ENCODE results near the gene CYP46A1.

The CYP46A1 gene

GRCh38 chr14:99747582-99748330, 63.7 kb downstream of the CYP46A1 start:
- Mint-ChIP-seq H3K27me3 (peaks cover 22% of the 10 kb centered on the region), H3K4me1 (no peaks in the 10 kb centered on the region), H3K9me3 (no peaks in the 10 kb centered on the region), H3K4me3 (no peak overlapping the region), H3K36me3 (no peaks in the 10 kb centered on the region), H3K27ac (no peak overlapping the region)
- DNase-seq (ENCODE audit: low spot score in 2 of 2): no peak
- ATAC-seq (ENCODE audit: low read depth): no peak

GRCh38 chr14:99748529-99748928, 64.4 kb downstream of the CYP46A1 start:
- Mint-ChIP-seq H3K36me3 (no peaks in the 10 kb centered on the region), H3K27me3 (peaks cover 27% of the 10 kb centered on the region), H3K4me1 (peaks cover 3% of the 10 kb centered on the region), H3K9me3 (no peaks in the 10 kb centered on the region), H3K27ac (no peak overlapping the region), H3K4me3 (no peak overlapping the region)
- no peak for ATAC-seq (ENCODE audit: low read depth)
- no peak for DNase-seq (ENCODE audit: low spot score in 2 of 2)

- H3K27ac Mint-ChIP-seq: no peak overlapping the region
- no peak overlapping the region for H3K4me3 Mint-ChIP-seq
- H3K9me3 Mint-ChIP-seq: no peaks in the 10 kb centered on the region
- peaks cover 32% of the 10 kb centered on the region for H3K27me3 Mint-ChIP-seq
- peaks cover 5% of the 10 kb centered on the region for H3K4me1 Mint-ChIP-seq
- no peak for ATAC-seq (ENCODE audit: low read depth)
- no peak for DNase-seq (ENCODE audit: low spot score in 2 of 2)
- no peaks in the 10 kb centered on the region for H3K36me3 Mint-ChIP-seq
These were observed 65.0 kb downstream of the CYP46A1 start for GRCh38 chr14:99749142-99749541.

- ATAC-seq (ENCODE audit: low read depth) (no peak), DNase-seq (ENCODE audit: low spot score in 2 of 2) (no peak)
- H3K36me3 Mint-ChIP-seq: no peaks in the 10 kb centered on the region
- no peak overlapping the region for H3K4me3 Mint-ChIP-seq
- H3K4me1 Mint-ChIP-seq: peaks cover 5% of the 10 kb centered on the region
- no peaks in the 10 kb centered on the region for H3K9me3 Mint-ChIP-seq
- no peak overlapping the region for H3K27ac Mint-ChIP-seq
- H3K27me3 Mint-ChIP-seq: peaks cover 35% of the 10 kb centered on the region
These were observed 65.9 kb downstream of the CYP46A1 start for GRCh38 chr14:99749763-99750715.

GRCh38 chr14:99750746-99751450, 66.8 kb downstream of the CYP46A1 start:
- Mint-ChIP-seq H3K9me3 (no peaks in the 10 kb centered on the region), H3K27ac (no peak overlapping the region), H3K36me3 (no peaks in the 10 kb centered on the region), H3K27me3 (peaks cover 34% of the 10 kb centered on the region), H3K4me3 (no peak overlapping the region), H3K4me1 (peaks cover 5% of the 10 kb centered on the region)
- no peak for ATAC-seq (ENCODE audit: low read depth)
- no peak for DNase-seq (ENCODE audit: low spot score in 2 of 2)

- Mint-ChIP-seq H3K27me3 (peaks cover 34% of the 10 kb centered on the region), H3K4me1 (peaks cover 5% of the 10 kb centered on the region), H3K4me3 (no peak overlapping the region), H3K36me3 (no peaks in the 10 kb centered on the region), H3K27ac (no peak overlapping the region), H3K9me3 (no peaks in the 10 kb centered on the region)
- DNase-seq (ENCODE audit: low spot score in 2 of 2) (no peak), ATAC-seq (ENCODE audit: low read depth) (no peak)
These were observed 67.7 kb downstream of the CYP46A1 start for GRCh38 chr14:99751539-99752485.

GRCh38 chr14:99752486-99753121, 68.5 kb downstream of the CYP46A1 start:
- Mint-ChIP-seq H3K27me3 (peaks cover 33% of the 10 kb centered on the region), H3K9me3 (no peaks in the 10 kb centered on the region), H3K4me3 (no peak overlapping the region), H3K4me1 (peaks cover 5% of the 10 kb centered on the region), H3K27ac (no peak overlapping the region), H3K36me3 (no peaks in the 10 kb centered on the region)
- DNase-seq (ENCODE audit: low spot score in 2 of 2) (no peak), ATAC-seq (ENCODE audit: low read depth) (no peak)

- Mint-ChIP-seq H3K4me3 (peak overlapping the region; percentile 9), H3K27me3 (peaks cover 30% of the 10 kb centered on the region), H3K4me1 (peaks cover 5% of the 10 kb centered on the region), H3K9me3 (no peaks in the 10 kb centered on the region), H3K36me3 (no peaks in the 10 kb centered on the region), H3K27ac (no peak overlapping the region)
- ATAC-seq (ENCODE audit: low read depth): no peak
- no peak for DNase-seq (ENCODE audit: low spot score in 2 of 2)
These were observed 69.4 kb downstream of the CYP46A1 start for GRCh38 chr14:99753225-99754140.

GRCh38 chr14:99754141-99755067, 70.3 kb downstream of the CYP46A1 start:
- Mint-ChIP-seq H3K27ac (no peak overlapping the region), H3K36me3 (no peaks in the 10 kb centered on the region), H3K4me3 (no peak overlapping the region), H3K9me3 (no peaks in the 10 kb centered on the region), H3K4me1 (peaks cover 5% of the 10 kb centered on the region), H3K27me3 (peaks cover 25% of the 10 kb centered on the region)
- DNase-seq (ENCODE audit: low spot score in 2 of 2): no peak
- ATAC-seq (ENCODE audit: low read depth): no peak

GRCh38 chr14:99755068-99755405, 70.9 kb downstream of the CYP46A1 start:
- ATAC-seq (ENCODE audit: low read depth) (no peak), DNase-seq (ENCODE audit: low spot score in 2 of 2) (no peak)
- Mint-ChIP-seq H3K4me1 (peaks cover 5% of the 10 kb centered on the region), H3K27me3 (peaks cover 23% of the 10 kb centered on the region), H3K36me3 (no peaks in the 10 kb centered on the region), H3K9me3 (no peaks in the 10 kb centered on the region), H3K27ac (no peak overlapping the region), H3K4me3 (no peak overlapping the region)
